ENCODE results near the gene HRH1.

Gene HRH1

DNA sequence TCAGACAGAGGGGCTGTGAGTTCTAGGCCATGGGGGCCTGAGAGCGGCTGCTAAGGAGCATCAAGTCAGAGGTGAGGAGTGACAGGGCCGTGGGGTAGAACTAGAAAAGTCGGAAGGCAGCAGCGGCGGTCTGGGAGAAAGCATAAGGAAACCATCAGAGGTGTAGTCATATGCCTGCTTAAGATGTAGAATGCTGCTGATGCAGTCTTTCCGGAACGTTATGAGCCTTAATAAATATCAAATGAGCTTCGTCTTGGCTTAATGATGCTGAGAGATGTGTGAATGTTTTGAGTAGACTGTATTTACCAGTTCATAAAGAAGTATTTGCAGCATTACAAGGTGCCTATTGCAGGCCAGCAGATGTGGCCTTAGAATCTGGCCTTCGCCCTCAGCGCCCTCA lies 133.1 kb downstream of the HRH1 start:
- no peak for DNase-seq

DNA sequence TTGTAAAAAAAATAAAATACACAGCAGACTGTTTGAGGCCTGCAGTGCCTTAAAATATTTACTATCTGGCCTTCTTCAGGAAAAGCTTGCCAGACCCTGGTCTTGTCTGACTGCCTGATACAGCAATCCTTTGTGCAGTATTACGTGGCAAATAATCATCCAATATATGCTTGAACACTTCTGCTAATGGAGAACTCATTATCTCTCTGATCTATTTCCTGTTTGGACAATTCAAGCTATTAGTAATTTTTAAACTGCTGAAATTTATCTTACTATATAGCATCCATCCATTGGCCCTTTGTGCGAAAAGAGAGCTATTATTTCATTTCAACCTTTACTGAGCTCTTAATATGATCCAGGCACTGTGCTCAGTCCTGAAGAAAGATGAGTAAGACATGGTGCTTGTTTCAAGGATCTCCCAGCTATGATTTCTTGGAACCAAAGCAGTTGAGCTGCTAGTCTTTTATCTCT lies 133.8 kb downstream of the HRH1 start:
- DNase-seq, result no peak

DNA sequence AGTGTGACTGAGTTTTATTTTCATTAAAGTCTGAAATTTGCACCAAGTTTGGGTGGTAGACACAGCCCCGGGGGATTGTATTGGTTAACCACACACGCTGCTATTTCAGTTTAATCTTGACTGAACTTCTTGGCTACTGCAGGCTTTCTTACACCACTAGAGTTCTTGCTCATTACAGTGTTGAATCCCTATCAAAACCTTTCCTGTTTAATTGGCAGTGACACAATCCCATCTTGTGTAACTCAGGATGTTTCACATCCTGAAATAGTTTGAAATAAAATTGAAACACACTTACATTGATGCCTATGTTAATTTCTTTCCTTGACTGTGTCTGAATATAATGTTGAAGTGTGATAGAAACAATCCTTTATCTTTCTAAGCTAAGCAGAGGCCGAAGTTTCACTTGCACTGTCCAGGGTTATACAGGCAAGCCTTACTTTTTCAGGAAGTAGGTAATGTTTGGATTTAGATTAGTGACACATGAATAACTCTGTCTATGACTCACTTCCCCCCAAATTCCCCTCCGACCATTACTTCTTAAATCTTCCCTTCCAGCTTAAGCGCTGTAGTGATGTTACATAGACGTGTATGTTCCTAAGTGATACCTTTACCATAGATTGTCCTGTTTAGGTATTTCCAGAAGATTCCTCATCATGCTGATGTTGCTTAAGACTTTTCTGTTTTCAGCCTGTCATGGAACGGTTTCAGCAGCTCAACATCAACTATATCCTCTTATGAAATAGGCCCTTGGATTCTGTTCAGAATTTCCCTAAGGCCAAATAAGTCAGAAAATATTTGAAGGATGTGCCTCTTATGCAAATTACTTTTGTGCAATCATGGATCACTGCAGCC lies 134.7 kb downstream of the HRH1 start:
- no peak for DNase-seq

DNA sequence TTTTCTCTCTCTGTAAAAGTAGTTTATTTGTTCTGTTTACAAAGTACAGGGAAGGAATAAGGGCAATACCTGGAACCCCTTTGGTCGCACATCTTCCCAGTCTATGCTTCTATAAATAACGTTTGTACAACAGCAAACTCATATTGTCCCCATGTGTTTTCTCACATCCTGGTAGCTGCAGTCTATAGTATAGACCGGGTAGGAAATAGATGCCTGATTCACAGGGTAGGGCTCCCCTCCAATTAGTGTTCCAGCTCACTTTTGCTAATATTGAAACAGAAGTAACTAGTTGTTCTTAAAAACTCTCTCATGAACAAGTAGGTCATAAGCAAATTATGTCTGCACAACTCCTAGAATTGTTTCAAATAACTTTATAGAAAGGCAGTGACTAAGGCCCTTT lies 135.6 kb downstream of the HRH1 start:
- no peak for DNase-seq

DNA sequence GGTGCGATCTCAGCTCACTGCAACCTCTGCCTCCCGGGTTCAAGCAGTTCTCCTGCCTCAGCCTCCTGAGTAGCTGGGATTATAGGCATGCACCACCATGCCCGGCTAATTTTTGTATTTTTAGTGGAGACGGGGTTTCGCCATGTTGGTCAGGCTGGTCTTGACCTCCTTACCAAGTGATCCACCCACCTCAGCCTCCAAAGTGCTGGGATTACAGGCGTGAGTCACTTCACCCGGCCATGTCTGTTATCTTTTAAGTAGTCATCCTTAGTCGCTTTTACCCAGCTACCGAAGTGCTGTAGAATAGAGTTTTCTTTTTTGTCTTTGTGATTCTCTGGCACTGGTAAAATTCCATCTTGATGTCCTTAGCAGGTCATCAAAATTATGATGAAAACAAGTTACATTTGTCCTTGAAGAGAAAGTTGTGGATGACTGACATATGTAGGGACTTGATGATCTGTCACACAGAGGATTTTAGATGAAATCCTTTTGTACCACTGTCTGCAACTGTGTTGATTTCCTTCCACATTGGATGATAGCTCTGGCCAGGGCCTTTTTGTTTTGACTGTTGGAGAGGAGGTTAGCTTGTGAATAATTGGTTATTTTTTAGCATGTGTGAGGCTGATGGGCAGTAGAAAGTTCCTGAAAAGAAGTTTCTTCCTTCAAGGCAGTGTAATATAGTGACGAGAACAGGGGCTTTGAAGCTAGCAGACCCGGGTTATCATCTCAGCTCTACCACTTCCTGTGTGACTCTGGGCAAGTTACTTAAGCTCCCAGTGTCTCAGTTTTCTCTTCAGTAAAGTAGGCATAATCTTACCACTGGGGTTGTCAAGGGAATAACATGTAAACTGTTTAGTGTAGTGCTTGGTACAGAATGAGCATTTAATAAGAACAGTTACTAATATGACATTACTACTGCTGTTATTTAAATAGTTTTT lies 136.7 kb downstream of the HRH1 start:
- DNase-seq, result no peak

DNA sequence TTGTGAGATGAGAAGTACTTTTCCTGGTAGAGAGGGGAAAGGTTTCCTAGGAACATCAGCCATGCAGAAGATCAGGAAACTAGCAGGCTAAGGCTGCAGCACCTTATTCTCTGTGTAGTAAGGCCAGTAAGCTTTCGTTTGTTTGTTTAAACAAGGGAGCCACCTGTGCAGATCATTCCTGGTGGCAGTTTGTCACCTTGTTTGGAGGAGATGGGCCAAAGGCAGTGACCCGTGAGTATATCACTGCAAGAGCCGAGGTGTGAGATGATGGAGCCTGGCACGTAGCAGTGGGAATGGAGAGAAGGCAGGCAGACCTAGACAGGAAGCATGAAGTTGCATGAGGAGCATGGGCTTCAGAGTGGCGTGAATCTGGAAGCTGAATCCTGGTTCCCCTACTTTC lies 137.5 kb downstream of the HRH1 start:
- no peak for DNase-seq

DNA sequence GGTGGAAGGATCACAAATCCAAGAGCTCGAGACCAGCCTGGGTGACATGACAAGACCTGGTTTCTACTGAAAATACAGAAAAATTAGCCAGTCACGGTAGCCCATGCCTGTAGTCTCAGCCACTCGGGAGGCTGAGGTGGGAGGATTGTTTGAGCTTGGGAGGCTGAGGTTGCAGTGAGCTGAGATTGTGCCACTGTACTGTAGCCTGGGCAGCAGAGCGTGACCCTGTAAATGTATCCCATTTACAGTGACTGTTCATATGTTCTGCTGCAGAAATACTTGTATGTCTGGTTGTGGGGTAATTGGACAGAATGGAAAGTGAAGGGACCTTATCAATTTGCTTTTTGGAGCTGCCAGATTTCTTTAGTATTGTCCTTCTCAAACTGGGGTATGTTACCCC lies 142.8 kb downstream of the HRH1 start:
- DNase-seq, result no peak

DNA sequence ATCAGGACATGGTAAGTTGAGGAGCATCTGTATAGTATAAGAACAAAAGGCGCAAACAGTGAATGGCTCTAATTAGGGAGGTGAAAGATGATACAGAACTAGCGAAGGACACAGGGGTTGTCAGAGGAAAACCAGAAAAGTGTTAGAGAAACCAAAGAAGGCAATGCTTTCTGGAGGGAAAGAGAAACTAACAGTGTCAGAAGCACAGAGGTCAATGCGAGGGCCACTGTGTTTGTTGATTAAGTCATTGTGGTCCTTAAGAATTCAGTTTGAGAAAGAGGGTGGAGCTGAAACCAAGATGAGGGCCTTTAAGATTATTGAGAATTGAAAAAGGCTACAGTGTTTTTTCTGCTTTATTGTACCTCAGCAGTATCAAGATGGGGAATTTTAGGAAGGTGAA lies 146.7 kb downstream of the HRH1 start:
- DNase-seq, result no peak

DNA sequence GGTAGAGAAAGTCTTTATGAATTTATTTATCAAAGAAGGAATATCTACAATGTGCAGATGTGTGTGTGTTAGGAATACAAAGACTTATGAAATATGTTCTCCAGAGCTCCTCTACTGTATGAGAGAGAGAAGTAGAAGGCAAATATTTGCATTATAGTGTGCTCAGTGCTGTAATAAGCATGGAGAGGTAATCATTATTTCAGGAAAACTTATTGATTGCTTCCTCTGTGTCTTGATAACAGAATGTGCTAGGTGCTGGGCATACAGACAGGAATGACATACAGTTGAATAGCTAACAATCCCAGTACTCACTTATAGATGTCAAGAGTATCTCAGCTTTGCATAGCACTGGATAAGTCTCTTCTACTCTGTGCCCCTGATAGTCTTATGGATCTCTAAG lies 148.2 kb downstream of the HRH1 start:
- no peak for DNase-seq

DNA sequence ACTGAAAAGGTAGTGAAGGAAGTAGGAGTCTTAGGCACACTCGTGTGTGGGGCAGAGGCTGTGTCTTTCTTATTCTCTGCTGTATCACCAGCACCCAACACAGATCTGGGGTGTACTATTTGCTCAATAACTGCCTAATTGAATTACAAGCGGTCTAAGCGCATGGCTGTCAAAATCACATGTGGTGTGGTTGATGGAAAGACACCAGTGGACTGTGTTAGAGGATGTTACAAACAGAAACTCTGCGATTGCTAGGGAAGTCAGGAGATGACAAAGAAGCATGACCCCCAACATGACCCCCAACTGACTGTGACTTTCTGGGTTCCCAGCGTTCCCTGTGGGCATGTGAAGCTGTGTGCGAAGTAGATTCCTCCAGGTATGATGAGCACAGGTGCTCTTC lies 149.9 kb downstream of the HRH1 start:
- no peak for DNase-seq

DNA sequence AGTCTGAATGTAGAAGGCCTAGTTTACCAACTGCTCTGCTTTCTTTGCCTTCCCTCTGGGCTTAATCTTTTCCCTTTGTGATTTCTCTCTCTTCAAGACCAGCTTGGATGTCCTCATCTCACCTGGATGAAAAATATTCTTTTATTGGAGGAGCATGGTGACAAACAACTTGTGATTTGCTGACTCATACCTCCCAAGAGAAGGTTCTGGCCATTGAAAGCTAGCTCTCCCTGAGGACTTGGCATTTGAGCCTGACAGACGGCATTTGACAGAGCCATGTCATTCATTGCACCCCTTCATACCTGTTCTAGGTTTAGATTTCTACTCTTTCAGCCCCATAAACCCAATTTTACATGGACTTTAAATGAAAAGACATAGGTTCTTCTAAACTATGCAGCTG lies 151.2 kb downstream of the HRH1 start:
- DNase-seq, result no peak

DNA sequence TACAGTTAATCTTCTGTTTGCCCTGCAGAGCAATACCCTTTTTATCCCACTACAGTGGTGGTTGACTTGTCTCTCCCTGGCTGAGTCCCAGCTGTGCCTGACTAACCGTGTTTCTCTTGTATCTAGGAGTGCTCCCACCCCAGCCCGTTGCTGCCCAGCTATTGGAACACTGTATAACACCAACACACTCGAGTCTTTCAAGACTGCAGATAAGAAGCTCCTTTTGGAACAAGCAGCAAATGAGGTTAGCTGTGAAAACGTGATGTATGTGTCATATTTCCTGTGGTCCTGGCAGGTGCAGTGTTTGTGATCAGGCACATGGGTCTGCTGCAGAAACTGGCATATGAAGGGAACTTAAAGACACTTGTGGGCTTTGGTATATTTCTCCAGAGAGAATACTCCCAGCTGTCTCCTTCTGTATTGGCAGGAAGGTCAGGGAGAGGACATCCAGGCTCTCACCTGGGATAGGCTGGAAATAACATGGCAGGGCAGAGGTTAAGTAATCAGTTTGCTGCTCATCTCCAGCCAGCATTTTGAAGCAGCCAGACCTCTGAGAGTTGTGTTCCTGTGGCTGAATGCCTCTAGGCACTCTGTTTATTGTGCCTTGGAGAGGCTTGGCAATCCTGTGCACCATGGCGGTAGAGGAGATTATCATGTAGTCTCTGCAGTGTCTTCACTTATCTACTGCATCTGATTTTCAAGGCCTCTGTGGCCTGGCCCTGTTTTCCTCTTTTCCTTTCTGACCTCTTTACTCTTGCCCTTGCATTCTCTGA lies 152.7 kb downstream of the HRH1 start:
- DNase-seq, result no peak

DNA sequence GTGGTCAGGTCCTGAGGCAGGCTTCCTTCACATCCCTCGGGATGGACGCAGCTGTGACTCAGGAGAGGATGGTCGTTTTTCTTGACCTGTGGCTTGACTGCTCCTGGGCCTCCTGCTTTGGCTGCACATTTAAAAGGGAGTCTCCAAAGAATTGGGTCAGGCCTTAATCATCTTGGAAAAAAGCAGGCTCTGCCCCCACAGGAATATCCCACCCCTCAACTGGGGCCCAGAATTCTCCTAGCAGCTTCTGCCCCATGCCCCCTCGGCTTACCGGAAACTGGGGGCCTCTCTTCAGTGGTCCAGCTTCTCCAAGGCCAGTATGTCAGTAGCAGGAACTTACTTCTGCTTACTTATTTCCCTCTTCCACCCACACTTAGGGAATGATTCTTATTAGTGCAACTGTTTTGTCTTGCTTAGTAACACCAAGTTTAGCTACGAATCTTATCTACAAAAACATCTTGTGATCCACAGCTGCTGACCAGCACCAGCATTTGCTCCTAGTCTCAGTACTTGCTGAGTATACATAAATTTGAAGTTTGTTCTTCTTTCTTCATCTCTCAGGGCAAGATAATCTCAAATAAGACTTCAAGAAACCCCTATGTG lies 153.6 kb downstream of the HRH1 start:
- no peak for DNase-seq

DNA sequence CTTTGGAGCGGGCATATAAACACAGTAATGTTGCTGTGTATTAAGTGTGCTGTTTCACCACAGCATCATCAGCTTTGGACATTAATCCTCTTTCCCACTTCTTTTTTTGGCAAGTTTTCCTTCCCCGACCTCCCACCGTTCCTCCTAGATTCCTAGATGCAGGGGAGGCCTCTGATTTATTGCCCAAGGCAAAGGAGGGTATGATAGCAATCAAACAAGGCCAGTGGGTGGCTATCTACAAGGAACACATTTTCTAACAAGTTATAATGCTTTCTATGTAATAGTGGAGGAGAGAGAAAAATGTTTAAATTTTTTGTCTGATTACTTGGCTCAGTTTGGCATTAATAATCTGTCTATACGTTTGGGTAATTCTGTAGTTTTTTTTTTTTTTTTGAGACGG lies 156.0 kb downstream of the HRH1 start:
- no peak for DNase-seq

DNA sequence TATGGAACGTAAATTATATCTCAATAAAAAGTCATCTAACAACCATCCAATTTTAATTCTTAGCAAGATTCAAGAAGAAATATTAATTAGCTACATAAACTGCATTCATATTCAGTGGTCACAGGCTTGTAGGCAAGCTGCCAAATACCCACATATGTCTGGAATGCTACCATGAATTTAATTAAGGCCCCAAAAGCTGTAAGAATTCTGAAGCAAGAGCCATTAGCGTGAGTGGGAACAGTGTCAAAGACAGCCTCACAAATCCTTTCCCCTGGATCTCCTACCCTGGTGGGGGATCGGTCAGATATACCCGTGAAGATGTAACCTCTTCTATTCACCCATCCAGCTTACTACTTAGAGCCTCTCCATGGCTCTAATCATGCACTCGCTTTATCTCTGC lies 157.9 kb downstream of the HRH1 start:
- no peak for DNase-seq

Data from cortex of kidney (tissue), 1 donor.